NOMO-1 treated with DMSO at 0.1 percent for 48 hours (cell line): ENCODE results near the gene KIAA0319L.

Experiments
- DNase-seq: peaks from one replicate; lab custom pipeline; 2025; ENCODE audit not compliant: unreplicated experiment; lab: John Stamatoyannopoulos, UW

KIAA0319L gene

DNA sequence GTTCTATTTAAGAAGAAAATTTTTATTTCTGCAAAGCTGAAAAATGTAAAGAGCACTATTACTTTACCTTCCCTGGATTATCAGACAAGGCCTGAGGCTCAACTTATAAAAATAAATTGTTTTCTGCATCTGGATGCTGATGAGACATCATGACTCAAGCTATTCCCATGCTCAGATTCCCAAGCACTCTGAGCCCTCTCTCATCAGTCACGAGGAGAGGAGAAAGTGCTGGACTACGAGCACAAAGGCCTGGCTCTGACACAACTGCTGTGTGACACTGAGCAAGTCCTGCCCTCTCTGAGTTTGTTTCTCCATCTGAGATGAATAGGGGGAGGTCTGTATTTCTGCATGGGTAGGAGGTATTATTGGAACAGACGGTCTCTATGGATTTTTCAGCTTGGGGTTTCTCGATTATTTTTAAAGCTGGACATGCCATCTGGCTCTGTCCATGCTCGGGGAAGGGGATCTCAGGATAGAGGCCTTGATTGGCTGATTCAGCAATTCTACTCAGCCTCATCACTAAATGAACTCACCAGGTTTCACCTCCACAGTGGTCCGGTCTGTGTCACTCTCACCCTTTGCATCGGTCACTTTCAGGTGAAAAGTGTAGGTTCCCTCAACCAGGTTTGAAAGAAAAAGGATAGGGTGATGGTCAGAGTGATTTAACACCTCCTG is 107.7 kb downstream of the KIAA0319L start:
- DNase-seq = no peak

GRCh38 chr1:35448344-35448801 is 108.8 kb downstream of the KIAA0319L start:
- peak; percentile 46 for DNase-seq

DNA sequence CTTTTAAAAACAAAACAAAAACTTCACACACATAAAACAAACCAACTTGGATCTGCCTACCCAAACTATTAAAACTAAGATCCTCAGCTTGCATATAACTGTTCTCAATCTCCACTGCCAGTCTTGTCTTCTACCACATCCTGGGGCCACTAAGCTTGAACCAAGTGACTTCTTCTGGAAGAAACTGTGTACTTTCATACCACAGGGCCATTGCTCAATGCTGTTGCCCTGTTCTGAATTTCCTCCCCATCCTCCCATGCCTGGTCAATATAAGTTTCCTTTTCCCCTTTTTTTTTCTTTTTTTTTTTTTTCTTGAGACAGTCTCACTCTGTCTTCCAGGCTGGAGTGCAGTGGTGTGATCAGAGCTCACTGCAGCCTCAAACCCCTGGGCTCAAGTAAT is 109.9 kb downstream of the KIAA0319L start:
- peak; percentile 55 for DNase-seq

DNA sequence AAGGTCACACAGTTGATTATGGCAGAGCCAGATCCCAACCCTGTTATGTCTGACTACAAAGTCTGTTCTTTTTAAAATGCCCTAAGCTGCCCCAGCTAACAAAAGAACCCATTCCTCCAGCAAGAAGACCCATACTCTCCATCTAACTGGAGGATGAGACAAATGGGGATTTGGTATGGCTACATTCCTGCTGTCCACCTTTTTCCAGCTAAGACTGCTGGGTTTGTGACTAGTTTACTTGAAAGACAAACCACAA is 112.8 kb downstream of the KIAA0319L start:
- DNase-seq = no peak

- DNase-seq = no peak
Measured at GRCh38 chr1:35443768-35444518, 113.3 kb downstream of the KIAA0319L start.

- no peak for DNase-seq
Measured at GRCh38 chr1:35442734-35443133, 114.5 kb downstream of the KIAA0319L start.

DNA sequence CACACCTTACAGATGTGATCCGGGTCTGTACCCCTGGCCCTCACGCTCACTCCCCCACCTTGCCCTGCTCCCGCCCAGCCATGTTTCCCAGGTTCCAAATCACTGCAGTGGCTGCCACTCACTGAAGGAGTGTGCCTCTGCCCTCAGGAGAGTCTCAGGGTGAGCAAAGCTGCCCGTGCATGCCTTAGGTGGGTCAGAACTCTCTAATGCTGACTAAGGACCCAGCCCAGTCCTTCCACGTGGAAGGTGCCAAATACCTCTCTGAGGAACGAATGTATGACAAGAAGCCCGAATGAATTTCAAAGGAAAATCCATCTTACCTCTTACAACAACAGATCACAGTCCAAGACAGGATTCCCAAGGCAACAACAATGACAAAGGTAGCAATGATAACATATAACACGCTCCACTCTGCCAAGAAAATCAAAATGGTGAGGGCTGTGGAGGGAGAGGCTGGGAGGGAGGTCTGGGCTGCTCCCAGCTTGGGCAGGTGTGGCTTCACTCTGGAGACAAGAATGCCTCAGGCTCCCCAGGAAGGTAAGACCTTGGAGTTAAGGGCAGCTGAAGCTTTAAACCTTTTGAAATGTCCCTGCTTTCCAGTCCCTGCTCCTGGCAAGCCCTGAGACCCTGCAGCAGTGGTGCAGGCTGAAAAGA is 115.2 kb downstream of the KIAA0319L start:
- no peak for DNase-seq

DNA sequence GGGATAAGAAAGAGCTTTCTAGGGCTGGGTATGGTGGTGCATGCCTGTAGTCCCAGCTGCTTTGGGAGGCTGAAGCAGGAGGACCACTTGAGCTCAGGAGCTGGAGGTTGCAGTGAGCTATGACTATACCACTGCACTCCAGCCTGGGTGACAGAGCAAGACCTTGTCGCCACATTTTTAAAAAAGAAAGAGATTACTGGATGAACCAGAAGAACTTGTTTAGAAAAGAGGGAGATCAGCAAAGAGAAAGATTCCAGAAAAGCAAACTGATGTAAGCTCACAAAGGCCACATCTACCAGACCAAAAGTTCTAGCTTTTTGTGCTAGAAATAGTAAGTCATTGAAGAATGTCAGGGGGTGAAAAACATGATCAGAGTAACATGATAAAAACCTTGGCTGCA is 117.6 kb downstream of the KIAA0319L start:
- DNase-seq = no peak

GRCh38 chr1:35437200-35437599 is 120.0 kb downstream of the KIAA0319L start:
- DNase-seq = no peak

DNA sequence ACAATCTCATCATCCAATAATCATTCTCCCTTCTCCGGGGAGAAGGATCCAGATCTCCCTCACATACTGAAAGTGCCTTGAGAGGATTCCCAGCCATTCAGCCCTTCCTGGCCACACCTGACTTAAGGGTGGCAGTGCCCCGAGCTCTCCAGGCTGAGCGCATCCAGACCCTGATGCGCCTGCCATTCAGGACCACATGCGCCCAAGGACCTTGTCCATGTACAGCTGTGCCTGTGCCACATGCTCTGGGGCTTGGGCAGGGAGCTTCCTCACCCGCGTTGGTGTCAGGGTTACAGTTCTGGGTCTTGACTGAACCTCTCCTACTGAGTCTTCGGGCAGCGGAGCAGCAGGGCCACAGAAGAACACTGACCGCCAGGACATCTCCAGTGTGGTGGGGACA is 121.1 kb downstream of the KIAA0319L start:
- no peak for DNase-seq

DNA sequence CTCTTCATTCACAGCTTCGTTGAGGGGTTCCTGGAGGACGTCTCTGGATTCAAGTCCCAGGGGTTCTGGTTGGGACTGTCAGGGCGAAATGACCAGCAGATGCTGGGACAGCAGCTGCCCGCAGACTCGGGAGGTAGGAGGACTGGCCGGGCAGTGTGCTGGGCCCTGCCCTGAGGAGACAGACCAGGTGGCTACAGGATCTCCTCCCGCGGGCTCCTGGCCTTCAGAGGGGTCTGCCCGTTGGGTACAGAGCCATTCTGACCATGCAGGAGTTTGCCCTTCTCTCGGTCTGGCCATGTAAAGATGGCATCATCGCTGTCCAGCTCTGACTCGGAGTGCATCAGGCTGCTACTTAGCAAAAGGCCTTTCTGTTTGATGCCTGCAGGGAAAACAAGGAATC is 122.5 kb downstream of the KIAA0319L start:
- DNase-seq = no peak

GRCh38 chr1:35433714-35434113 is 123.5 kb downstream of the KIAA0319L start:
- no peak for DNase-seq

GRCh38 chr1:35432231-35432630 is 125.0 kb downstream of the KIAA0319L start:
- DNase-seq = no peak

DNA sequence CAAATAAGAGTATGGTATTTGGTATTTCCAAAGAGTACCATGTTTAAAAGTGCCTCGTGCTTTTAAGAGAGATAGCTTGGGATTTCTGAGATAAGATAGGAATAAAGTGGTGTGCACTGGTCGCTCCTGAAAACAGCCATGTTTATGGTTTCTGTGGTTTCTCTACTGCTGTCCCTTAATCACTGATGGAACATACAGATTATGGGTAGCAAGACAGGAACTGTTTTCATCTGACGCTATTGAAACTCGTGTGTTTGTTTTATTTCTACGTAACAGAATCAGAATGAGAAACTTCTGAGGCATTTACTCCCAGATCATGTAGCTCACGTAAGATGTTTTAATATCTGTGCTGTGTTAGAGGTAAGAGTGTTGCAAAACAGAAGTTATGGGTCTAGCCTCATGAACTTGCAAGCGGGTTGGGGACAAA is 126.0 kb downstream of the KIAA0319L start:
- DNase-seq = no peak

DNA sequence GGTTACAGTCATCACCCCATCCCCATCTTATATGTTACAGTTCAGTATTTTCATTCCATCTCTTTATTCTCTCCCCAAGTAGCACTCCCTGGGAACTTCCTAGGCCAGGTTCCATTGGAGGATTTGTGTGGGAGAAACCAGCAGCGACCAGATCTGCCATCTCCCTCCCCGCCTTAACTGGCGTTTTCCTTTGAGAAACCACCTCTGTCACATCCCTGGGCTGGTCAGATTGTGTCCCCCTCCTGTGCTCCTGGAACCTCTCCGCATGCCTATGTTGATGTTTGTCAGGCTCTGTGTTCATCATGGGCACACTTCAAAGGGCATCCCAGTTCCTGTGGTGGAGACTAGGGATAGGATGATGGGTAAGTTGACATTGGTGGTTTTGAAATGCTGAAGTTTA is 126.4 kb downstream of the KIAA0319L start:
- DNase-seq = no peak

DNA sequence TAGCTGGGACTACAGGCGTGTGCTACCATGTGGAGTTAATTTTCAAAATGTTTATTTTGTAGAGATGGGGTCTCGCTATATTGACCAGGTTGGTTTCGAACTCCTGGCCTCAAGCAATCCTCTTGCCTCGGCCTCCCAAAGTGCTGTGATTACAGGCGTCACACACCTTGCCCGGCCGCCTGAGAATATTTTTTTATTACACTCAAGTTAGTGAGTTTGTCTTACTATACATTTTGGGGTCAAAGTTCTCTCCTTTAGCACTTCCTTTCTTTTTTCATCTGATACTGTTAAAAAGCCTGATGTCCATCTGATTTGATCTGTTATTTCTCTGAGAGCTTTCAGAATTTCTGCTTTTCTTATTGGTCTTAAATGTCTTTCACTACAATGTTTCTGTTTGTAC is 128.8 kb downstream of the KIAA0319L start:
- no peak for DNase-seq

DNA sequence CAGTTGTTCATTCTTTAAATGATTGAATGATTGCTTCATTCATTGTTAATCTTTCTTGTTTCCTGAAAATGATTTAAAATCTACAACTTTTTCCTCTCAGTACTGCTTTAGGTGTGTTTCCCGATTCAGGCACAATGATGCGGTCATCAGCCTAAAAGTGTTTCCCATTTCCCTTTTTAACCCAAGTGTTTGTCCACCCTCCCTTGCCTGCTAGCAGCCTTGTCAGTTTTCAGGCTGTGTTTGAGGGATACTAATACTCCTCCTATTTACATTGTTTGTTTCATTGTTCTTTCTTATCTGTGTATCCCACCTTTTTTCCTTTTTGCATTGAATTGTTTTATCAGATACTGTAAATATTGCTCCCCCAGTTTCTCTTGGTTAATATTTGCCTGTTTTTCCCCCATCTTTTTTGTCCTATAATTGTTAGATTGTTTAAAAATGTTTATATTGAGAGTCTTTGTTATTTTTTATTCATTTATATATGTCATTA is 131.1 kb downstream of the KIAA0319L start:
- peak; percentile 34 for DNase-seq

GRCh38 chr1:35408925-35409324 is 148.3 kb downstream of the KIAA0319L start:
- DNase-seq = no peak

DNA sequence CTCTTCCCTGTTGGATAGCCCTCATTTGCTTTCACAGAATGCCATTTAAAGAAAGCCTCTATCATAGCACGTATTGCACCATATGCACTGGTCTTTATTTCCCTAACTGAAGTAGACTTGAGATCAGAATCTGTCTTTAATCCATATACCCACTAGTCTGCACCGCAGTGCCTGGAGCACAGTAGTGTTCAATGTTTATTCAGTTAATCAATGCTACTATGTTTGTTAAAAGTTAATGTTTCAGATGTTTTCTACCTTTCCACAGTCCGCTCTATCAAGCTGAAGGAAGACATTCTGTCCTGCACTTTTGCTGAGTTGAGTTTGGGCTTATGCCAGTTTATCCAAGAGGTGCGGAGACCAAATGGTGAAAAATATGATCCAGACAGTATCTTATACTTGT is 149.5 kb downstream of the KIAA0319L start:
- no peak for DNase-seq

- DNase-seq = no peak
Measured at GRCh38 chr1:35406103-35406502, 151.1 kb downstream of the KIAA0319L start.

GRCh38 chr1:35401049-35401448 is 156.2 kb downstream of the KIAA0319L start:
- no peak for DNase-seq

DNA sequence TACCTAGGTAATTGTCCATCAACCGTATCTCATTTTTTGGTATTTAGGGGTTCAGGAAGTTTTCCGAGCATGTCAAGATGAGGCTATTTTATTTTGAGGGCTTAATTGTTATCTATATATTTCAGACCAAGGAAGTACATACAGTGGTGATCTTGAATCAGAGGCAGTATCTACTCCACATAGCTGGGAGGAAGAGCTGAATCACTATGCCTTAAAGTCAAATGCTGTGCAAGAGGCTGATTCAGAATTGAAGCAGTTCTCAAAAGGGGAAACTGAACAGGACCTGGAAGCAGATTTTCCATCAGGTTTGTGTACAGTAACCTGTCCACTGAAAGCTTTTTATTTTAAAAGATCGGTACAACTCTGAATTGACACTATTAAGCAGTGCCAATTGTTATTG is 158.5 kb downstream of the KIAA0319L start:
- DNase-seq = peak; percentile 9
